Type B pancreatic cell (in vitro differentiated cells): ENCODE results near the gene CLDN25. TPM values are rescaled to one million over a fixed set of nuclear protein-coding genes. Genes with fewer than 3 reads are reported as not detected.

Experiments used
- DNase-seq: peaks from one replicate; pipeline ENCODE4 v3.0.0; 2021; ENCODE audit warnings: mixed read lengths; ENCODE audit not compliant: unreplicated experiment; ENCODE audit errors: extremely low spot score
- H3K27ac Mint-ChIP-seq: 2 replicates; pipeline ENCODE4 v1.8.0; 2021; ENCODE audit warnings: mild to moderate bottlenecking, mixed read lengths
- H3K27me3 Mint-ChIP-seq: 2 replicates; pipeline ENCODE4 v1.8.0; 2021; ENCODE audit warnings: mixed read lengths
- H3K36me3 Mint-ChIP-seq: 2 replicates; pipeline ENCODE4 v1.8.0; 2021; ENCODE audit warnings: mixed read lengths
- H3K4me1 Mint-ChIP-seq: one replicate; pipeline ENCODE4 v1.8.0; 2021; ENCODE audit warnings: mixed read lengths; ENCODE audit not compliant: unreplicated experiment
- H3K4me3 Mint-ChIP-seq: 2 replicates; pipeline ENCODE4 v1.8.0; 2021; ENCODE audit warnings: mild to moderate bottlenecking, mixed read lengths
- H3K9me3 Mint-ChIP-seq: 2 replicates; pipeline ENCODE4 v1.8.0; 2021; ENCODE audit warnings: mixed read lengths
- total RNA-seq: library from RNA; stranded (reverse); gene quantifications from 2 replicates; pipeline ENCODE4 v1.2.1, GENCODE V29; 2021; ENCODE audit warnings: low replicate concordance
- TF ChIP-seq, protein P1 (sequence below): fragments of 200-600 bp; sonication (generic); conservative IDR thresholded peaks from 2 replicates; pipeline ENCODE4 v1.5.0; 2021; ENCODE audit warnings: antibody characterized with exemption, mild to moderate bottlenecking

CLDN25 gene
- total RNA-seq, 1 donor from 2014 or later, result not detected

- peaks cover 35% of the 10 kb centered on the region for H3K36me3 Mint-ChIP-seq
- no peak overlapping the region for H3K27ac Mint-ChIP-seq
- no peak for DNase-seq
- H3K27me3 Mint-ChIP-seq, result no peaks in the 10 kb centered on the region
- TF ChIP-seq, protein P1, sequence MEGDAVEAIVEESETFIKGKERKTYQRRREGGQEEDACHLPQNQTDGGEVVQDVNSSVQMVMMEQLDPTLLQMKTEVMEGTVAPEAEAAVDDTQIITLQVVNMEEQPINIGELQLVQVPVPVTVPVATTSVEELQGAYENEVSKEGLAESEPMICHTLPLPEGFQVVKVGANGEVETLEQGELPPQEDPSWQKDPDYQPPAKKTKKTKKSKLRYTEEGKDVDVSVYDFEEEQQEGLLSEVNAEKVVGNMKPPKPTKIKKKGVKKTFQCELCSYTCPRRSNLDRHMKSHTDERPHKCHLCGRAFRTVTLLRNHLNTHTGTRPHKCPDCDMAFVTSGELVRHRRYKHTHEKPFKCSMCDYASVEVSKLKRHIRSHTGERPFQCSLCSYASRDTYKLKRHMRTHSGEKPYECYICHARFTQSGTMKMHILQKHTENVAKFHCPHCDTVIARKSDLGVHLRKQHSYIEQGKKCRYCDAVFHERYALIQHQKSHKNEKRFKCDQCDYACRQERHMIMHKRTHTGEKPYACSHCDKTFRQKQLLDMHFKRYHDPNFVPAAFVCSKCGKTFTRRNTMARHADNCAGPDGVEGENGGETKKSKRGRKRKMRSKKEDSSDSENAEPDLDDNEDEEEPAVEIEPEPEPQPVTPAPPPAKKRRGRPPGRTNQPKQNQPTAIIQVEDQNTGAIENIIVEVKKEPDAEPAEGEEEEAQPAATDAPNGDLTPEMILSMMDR, result no peak
- no peaks in the 10 kb centered on the region for H3K4me1 Mint-ChIP-seq
- no peaks in the 10 kb centered on the region for H3K9me3 Mint-ChIP-seq
- no peak overlapping the region for H3K4me3 Mint-ChIP-seq
These were observed 37.6 kb downstream of the CLDN25 start for GRCh38 chr11:113817162-113817561.

DNA sequence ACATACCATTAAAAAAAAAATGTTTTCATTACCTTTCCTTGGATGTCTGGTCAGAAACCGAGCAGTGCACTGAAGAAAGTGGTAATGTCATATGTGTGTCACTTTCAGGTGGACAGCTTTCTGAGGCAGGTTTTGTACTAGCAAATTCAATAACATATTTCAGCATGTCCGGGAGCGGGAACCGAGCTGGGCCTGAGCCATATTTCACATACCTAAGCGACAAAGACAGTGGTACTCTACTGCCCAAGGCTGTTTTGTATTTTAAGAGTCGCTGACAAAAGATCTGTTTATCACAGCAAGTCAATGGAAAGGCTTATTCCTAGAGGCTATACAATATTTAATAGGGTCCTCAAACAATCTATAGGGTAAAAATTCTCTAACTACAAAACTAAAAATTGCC, 38.0 kb downstream of the CLDN25 start:
- TF ChIP-seq, protein P1, result no peak
- Mint-ChIP-seq H3K4me3 (no peak overlapping the region), H3K9me3 (no peaks in the 10 kb centered on the region), H3K4me1 (no peaks in the 10 kb centered on the region), H3K27ac (no peak overlapping the region), H3K27me3 (no peaks in the 10 kb centered on the region), H3K36me3 (peaks cover 37% of the 10 kb centered on the region)
- DNase-seq, result no peak

GRCh38 chr11:113818426-113818825, 38.8 kb downstream of the CLDN25 start:
- no peaks in the 10 kb centered on the region for H3K4me1 Mint-ChIP-seq
- no peak overlapping the region for H3K27ac Mint-ChIP-seq
- no peaks in the 10 kb centered on the region for H3K9me3 Mint-ChIP-seq
- no peak overlapping the region for H3K4me3 Mint-ChIP-seq
- no peak for DNase-seq
- peaks cover 43% of the 10 kb centered on the region for H3K36me3 Mint-ChIP-seq
- H3K27me3 Mint-ChIP-seq, result no peaks in the 10 kb centered on the region
- TF ChIP-seq, protein P1, result no peak

- no peaks in the 10 kb centered on the region for H3K27me3 Mint-ChIP-seq
- H3K9me3 Mint-ChIP-seq, result peaks cover 4% of the 10 kb centered on the region
- no peaks in the 10 kb centered on the region for H3K4me1 Mint-ChIP-seq
- TF ChIP-seq, protein P1, result no peak
- no peak overlapping the region for H3K27ac Mint-ChIP-seq
- DNase-seq, result no peak
- H3K4me3 Mint-ChIP-seq, result no peak overlapping the region
- peaks cover 31% of the 10 kb centered on the region for H3K36me3 Mint-ChIP-seq
These were observed 47.9 kb downstream of the CLDN25 start for GRCh38 chr11:113827477-113827876.

DNA sequence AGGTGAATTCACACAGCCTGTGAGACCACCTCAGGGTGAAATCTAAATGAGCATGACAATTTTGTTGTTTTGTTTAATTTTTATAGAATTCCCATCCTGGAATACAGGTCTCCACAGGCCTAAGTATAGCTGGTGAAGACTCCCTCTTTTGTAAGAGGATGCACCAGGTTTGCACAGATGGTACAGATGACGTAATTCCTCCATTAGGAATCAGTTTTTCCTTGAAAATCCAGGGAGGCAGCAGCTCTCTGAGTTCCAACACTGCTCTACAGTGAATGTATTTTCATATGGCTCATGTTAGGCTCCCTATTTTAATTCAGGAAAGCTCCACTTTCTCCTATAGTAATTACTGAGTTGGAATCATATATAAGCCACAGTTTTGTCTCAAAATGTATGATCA, 48.6 kb downstream of the CLDN25 start:
- no peaks in the 10 kb centered on the region for H3K4me1 Mint-ChIP-seq
- no peak overlapping the region for H3K4me3 Mint-ChIP-seq
- no peak for DNase-seq
- no peak overlapping the region for H3K27ac Mint-ChIP-seq
- TF ChIP-seq, protein P1, result no peak
- peaks cover 4% of the 10 kb centered on the region for H3K9me3 Mint-ChIP-seq
- no peaks in the 10 kb centered on the region for H3K27me3 Mint-ChIP-seq
- H3K36me3 Mint-ChIP-seq, result peaks cover 28% of the 10 kb centered on the region

DNA sequence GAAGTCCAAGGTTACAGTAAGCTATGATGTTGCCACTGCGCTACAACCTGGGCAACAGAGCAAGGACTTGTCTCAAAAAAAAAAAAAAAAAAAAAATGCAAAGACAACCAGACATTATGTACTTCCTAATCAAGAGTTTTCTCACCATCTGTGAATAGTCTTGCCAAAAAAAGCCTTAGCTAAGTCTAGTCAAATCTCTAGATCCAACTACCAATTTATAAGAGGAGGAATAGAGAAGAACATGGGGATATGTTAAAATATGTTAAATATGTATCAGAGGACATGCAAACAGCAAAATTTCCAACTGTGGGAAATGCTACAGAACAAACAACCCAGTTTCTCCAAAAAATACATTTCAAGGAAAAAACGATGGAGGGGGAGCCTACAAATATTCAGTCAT, 50.2 kb downstream of the CLDN25 start:
- H3K27ac Mint-ChIP-seq, result no peak overlapping the region
- DNase-seq, result no peak
- H3K27me3 Mint-ChIP-seq, result no peaks in the 10 kb centered on the region
- no peak overlapping the region for H3K4me3 Mint-ChIP-seq
- no peaks in the 10 kb centered on the region for H3K4me1 Mint-ChIP-seq
- H3K9me3 Mint-ChIP-seq, result peaks cover 4% of the 10 kb centered on the region
- TF ChIP-seq, protein P1, result no peak
- peaks cover 24% of the 10 kb centered on the region for H3K36me3 Mint-ChIP-seq
